Umbilical cord (tissue), 2 donors: ENCODE measurements around the gene PABPC1L. TPM values are rescaled to one million over a fixed set of nuclear protein-coding genes. Genes with fewer than 3 reads are reported as not detected.

Source experiments
- DNase-seq: peaks from one replicate; pipeline ENCODE4 v3.0.0-alpha.2; 2015; ENCODE audit warnings: low spot score
- total RNA-seq: library from RNA; depleted of rRNA; stranded (reverse); fragments of >200 nt; gene quantifications from one replicate; pipeline ENCODE4 v1.2.3, GENCODE V29; 2014; ENCODE audit warnings: low replicate concordance; ENCODE audit not compliant: insufficient read depth

PABPC1L gene
- total RNA-seq, 1 donor from 2014 or later = 6.5 TPM

DNA sequence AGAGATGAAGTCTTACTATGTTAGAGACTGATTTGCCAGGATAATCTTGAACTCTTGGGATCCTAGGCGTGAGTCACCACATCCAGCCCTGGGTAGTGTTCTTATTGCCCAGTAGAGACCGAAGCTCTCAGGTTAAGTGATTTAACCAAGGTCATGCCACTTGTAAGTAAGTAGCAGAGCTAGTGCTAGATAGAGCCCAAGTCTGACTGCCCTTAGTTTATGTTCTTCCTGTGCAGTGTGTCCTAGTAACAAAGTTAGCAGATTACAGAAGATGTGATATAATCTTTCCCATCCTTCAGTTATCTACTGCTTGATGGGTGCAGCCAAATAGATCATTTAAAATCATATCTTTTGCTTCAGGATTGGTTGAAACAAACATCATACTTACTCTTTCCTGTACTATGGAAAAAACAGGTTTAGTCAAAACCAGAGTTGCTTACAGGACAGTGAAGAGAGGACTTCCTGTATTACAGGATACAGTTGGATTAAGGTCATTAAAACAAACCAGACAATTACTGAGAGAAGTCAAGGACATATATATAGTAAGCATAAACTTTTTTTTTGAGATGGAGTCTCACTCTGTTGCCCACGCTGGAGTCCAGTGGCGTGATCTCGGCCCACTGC lies 9.5 kb upstream of the PABPC1L start:
- DNase-seq = no peak

GRCh38 chr20:44901974-44902373 lies 7.9 kb upstream of the PABPC1L start:
- DNase-seq = no peak

DNA sequence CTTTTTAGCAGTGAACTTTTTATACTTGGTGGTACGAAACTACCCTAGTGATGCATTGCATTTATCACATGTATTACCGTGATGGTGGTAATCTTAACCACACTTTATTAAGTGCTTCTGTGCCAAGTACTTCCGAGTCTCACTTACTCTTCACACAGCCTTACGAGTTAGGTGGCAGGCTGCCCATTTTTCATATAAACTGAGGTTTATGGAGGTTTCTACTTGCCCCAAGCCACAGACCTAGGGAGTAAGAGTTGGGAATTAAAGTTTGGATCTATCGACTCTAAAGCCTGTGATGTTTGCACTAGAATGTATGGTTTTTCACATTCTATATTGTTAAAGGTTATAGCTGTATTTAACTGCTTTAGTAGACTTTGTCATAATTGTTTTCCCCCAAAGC lies 5.5 kb upstream of the PABPC1L start:
- DNase-seq = no peak

- no peak for DNase-seq
These were observed 631 bp upstream of the PABPC1L start for GRCh38 chr20:44908987-44909871.

GRCh38 chr20:44910690-44911262 lies 916 bp downstream of the PABPC1L start:
- DNase-seq = no peak

- no peak for DNase-seq
These were observed 1.5 kb downstream of the PABPC1L start for GRCh38 chr20:44911264-44911921.

DNA sequence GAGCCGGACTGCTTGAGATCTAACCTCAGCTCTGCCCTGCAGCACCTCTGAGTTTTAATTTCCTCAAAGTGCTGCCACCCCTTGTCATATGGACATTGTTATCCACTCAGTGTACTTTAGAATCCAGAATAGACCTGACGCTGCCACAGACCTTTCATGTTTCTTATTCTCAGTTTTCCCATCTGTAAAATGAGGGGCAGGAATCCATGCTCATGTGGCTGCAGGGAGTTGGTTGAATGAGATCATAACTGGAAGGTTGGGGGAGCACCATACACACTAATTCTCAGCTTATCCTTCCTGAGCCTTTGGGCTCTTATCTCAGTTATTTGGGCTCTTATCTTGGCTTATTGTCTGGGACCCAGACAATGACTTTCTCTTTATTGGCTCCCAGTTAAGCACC lies 2.3 kb downstream of the PABPC1L start:
- DNase-seq = no peak

DNA sequence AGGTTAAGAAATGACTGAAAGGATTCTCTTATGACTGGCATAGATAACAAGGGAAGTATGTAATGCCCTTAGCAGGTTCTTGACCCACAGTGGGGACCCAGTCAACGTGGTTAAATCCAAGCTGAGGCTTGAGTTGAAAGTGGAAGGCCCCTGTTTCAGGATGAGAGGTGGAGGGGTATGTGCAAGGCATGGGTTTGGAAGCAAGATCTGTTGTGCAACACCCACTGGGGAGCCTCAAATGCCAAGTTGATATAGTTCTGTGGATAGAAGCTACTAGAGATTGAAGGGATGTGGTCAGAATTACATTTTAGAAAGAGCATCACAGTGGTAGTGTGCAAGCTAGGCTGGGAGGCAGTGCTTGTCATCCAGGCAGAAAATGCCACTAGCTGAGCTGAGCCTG lies 5.1 kb downstream of the PABPC1L start:
- no peak for DNase-seq

GRCh38 chr20:44916586-44916985 lies 6.7 kb downstream of the PABPC1L start:
- no peak for DNase-seq

DNA sequence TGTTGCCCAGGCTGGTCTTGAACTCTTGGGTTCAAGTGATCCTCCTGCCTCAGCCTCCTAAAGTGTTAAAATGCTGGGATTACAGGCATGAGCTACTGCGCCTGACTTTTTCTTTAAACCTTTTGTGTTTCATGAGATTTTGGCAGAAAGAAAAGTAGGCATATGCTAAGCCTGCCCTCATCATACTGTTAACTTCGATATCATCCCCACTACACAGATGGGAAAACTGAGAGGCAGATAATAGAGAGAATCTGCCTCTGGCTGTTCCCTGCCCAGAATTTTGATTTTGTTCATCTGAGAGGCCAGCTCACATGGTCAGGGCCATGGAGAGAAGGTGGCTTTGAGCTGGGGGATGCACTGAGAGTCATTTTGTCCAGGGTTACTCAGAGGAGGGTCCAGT lies 7.5 kb downstream of the PABPC1L start:
- no peak for DNase-seq

DNA sequence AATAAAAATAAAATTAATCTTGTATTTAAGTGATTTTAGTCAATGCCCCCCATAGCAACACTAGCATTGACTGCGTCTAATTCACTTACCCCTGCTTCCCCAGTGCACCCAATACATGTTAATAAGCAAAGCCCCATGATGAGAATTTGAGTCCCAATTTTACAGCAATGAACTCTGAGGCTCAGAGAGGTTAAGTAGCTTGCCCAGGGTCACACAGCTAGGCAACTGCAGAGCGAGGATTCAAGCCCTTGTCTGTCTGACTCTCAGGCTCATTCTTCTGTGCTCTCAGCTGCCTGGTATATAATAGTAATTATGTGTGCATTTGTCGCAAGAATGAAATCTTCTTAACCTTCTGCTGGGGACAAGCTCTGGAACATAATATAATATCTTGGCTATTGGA lies 8.5 kb downstream of the PABPC1L start:
- no peak for DNase-seq

- DNase-seq = no peak
These were observed 8.9 kb downstream of the PABPC1L start for GRCh38 chr20:44918761-44919160.

- no peak for DNase-seq
These were observed 11.6 kb downstream of the PABPC1L start for GRCh38 chr20:44921447-44921846.

GRCh38 chr20:44924541-44924940 lies 14.7 kb downstream of the PABPC1L start:
- DNase-seq = peak; percentile 6

DNA sequence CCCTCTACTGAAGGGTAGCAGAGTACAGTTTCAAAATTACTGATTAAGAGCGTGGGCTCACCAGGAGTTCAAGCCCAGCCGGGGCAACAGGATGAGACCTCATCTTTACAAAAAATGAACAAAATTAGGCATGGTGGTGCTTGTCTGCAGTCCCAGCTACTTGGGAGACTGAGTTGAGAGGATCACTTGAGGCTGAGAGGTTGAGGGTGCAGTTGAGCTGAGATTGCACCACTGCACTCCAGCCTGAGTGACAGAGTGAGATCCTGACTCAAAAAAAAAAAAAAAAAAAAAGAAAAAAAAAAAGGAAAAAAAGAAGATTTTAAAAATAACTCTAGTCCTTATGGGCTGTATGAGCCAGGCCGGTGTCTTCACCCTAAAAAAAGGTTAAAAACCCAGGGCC lies 18.7 kb downstream of the PABPC1L start:
- DNase-seq = no peak

- no peak for DNase-seq
These were observed 20.8 kb downstream of the PABPC1L start for GRCh38 chr20:44930517-44931168.

GRCh38 chr20:44931911-44932310 lies 22.1 kb downstream of the PABPC1L start:
- DNase-seq = no peak

GRCh38 chr20:44932916-44933315 lies 23.1 kb downstream of the PABPC1L start:
- DNase-seq = no peak

- DNase-seq = no peak
These were observed 26.6 kb downstream of the PABPC1L start for GRCh38 chr20:44936510-44936909.

DNA sequence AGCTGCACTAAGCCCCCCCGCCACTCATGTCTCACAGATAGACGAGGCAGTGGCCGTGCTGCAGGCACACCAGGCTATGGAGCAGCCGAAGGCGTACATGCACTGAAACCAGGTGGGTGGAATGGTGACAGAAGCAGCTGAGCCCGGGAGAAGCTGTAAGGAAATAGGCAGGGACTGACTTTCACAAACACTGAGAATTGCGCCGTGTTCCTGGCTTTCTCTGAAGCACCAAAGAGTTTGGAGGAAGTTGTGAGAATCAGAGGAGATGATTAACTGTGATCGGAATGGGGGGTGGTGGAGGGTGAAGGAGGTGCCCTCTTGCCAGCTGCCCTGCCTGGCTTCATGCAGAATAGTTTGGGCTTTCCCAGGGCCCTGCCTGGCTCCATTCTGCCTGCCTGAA lies 28.8 kb downstream of the PABPC1L start:
- no peak for DNase-seq

- no peak for DNase-seq
These were observed 31.3 kb downstream of the PABPC1L start for GRCh38 chr20:44941120-44941691.
